Esophagus (tissue), 2 donors: Measurements from ENCODE around the gene RAB22A. TPM values are rescaled to one million over a fixed set of nuclear protein-coding genes. Genes with fewer than 3 reads are reported as not detected.
"Not testable (repeated sequence)": the region's sequence is repeated elsewhere in the genome, so short reads cannot be mapped to it uniquely, and the experiment has no call there.

Experiments
- H3K27ac ChIP-seq, 2 donors: one replicate each; pipeline ENCODE4 v1.5.1; 2013; ENCODE audit warnings: low read depth in 2 of 2, mild to moderate bottlenecking in 2 of 2, inconsistent platforms in 1 of 2, low read length in 1 of 2, moderate library complexity in 1 of 2
- H3K27me3 ChIP-seq, 2 donors: one replicate each; pipeline ENCODE4 v1.6.1; 2013; ENCODE audit warnings: low read length in 2 of 2, control low read depth in 1 of 2, mild to moderate bottlenecking in 1 of 2; ENCODE audit not compliant: insufficient read depth in 2 of 2, control insufficient read depth in 1 of 2
- H3K36me3 ChIP-seq, 2 donors: one replicate each; pipeline ENCODE4 v1.6.1; 2013; ENCODE audit warnings: low read length in 1 of 2; ENCODE audit not compliant: control insufficient read depth in 2 of 2, insufficient read depth in 2 of 2
- H3K4me1 ChIP-seq, 2 donors: one replicate each; pipeline ENCODE4 v1.6.1; 2013; ENCODE audit warnings: low read length in 1 of 2; ENCODE audit not compliant: control insufficient read depth in 2 of 2, insufficient read depth in 2 of 2
- H3K4me3 ChIP-seq, 2 donors: one replicate each; pipeline ENCODE4 v1.5.1; 2013; ENCODE audit warnings: low read length in 2 of 2, mild to moderate bottlenecking in 2 of 2, low read depth in 1 of 2, moderate library complexity in 1 of 2
- H3K9me3 ChIP-seq, 2 donors: one replicate each; pipeline ENCODE4 v1.6.1; 2013; ENCODE audit warnings: mild to moderate bottlenecking in 2 of 2, low read depth in 1 of 2, low read length in 1 of 2, moderate library complexity in 1 of 2; ENCODE audit not compliant: control insufficient read depth in 2 of 2, insufficient read depth in 1 of 2
- WGBS, 2 donors: extraction: QIAGEN DNeasy Blood & Tissue Kit; methylation state at CpG; one replicate each; pipeline ENCODE4 v1.1.7; 2013; 5-methylcytosine and 5-hydroxymethylcytosine counted together
- polyA plus RNA-seq, 2 donors: library from polyadenylated mRNA; stranded (reverse); fragments of 200-250 nt; gene quantifications; one replicate each; pipeline ENCODE4 v1.2.3, GENCODE V29; 2013
- donor health status: healthy with polysubstance abuse.
- donor health status: Bipolar disorder and iron deficiency.

The RAB22A gene
- polyA plus RNA-seq, 2 donors, result 9.4 to 9.7 TPM

DNA sequence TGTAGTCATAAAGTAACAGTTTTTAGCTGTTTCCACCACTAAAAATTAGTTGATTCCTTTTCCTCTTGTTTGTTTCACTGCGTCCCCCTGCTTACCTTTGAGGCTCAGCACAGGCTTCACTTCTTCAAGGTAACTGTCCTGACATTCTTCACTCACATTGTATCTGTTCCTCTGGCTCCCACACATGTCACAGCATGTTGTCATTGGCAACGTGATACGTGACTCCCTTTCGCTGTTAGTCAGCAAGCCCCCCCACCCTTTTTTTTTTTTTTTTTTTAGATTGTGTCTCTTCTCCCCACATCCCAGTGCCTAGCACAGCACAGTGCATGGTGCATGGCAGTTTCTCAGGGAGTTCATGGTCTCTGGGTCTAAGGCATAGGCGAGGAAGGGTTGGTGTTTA, 92.8 kb downstream of the RAB22A start:
- Histone ChIP-seq H3K9me3 (no peaks in the 10 kb centered on the region), H3K36me3 (no peaks in the 10 kb centered on the region), H3K27ac (peak overlapping the region in 1 of 2 donors; percentile 2), H3K4me1 (peaks cover 0 to 6% of the 10 kb centered on the region in 2 donors), H3K27me3 (no peaks in the 10 kb centered on the region), H3K4me3 (no peak overlapping the region)
- WGBS, 2 donors, result 63 to 72% methylated on average over 5 of the region's 5 CpGs

DNA sequence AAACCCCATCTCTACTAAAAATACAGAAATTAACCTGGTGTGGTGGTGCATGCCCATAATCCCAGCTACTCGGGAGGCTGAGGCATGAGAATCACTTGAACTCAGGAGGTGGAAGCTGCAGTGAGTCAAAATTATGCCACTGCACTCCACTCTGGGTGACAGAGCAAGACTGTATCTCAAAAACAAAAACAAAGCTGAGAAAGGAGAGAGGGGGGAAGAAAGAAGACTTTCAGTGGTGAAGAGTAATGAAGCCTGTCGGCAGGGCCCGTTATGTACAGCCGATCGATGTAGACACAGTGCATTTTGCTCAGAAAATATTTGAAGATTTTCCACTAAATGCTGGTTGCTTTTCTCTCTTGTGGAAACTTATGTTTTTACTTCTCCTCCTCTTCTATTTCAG, 93.3 kb downstream of the RAB22A start:
- H3K4me3 ChIP-seq, result no peak overlapping the region
- H3K9me3 ChIP-seq, result no peaks in the 10 kb centered on the region
- no peaks in the 10 kb centered on the region for H3K27me3 ChIP-seq
- H3K27ac ChIP-seq, result peak overlapping the region in 1 of 2 donors; percentile 2
- peaks cover 0 to 6% of the 10 kb centered on the region in 2 donors for H3K4me1 ChIP-seq
- WGBS, 2 donors, result 91 to 94% methylated on average over 5 of the region's 5 CpGs
- H3K36me3 ChIP-seq, result no peaks in the 10 kb centered on the region

DNA sequence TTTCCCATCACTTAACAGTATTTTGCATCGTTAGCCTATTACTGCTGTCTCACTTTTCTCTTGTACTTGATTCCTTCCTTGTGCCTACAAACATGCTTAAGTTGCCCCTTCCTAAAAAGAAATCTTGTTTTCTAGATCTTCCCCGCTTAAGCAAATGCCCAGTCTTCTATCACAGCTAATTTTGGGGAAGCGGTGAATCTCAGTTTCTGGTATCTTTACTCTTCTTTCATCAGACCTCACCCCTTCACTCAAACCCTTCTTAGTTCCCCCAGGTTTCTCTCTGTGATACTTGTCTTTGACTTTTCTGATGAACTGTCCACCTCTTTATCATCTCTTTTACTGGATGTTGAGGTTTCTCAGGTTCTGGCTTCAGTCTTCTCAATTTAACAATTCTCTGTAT, 93.8 kb downstream of the RAB22A start:
- Histone ChIP-seq H3K36me3 (no peaks in the 10 kb centered on the region), H3K4me1 (peaks cover 0 to 6% of the 10 kb centered on the region in 2 donors), H3K27me3 (no peaks in the 10 kb centered on the region), H3K9me3 (no peaks in the 10 kb centered on the region), H3K27ac (no peak overlapping the region), H3K4me3 (no peak overlapping the region)
- WGBS, 2 donors, result 94 to 97% methylated on average over 3 of the region's 3 CpGs

DNA sequence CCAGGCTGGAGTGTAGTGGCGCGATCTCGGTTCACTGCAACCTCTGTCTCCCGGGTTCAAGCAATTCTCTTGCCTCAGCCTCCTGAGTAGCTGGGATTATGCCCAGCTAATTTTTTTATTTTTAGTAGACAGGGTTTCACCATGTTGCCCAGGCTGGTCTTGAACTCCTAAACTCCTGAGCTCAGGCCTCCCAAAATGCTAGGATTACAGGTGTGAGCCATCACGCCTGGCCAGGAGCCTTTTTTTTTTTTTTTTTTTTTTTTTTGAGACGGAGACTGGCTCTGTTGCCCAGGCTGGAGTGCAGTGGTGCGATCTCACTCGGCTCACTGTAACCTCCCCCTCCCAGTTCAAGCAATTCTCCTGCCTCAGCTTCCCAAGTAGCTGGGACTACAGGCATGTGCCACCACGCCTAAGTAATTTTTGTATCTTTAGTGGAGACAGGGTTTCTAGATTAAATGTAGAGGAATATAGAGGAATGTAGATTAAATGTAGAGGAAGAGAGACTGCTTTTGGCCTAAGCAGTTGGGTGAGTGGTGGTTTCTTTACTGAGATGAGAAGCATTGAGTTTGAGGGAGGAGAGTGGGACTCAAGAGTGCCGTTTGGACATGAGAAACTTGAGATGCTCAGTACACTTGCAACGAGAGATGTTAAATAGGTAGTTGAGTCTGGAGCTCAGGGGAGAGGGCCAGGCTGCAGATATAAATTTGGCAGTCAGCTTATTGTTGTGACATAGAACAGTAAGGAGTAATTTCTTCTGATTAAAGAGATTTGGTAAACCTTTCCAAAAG, 96.2 kb downstream of the RAB22A start:
- 80 to 87% methylated on average over 11 of the region's 11 CpGs for WGBS, 2 donors
- no peak overlapping the region for H3K4me3 ChIP-seq
- peaks cover 0 to 6% of the 10 kb centered on the region in 2 donors for H3K4me1 ChIP-seq
- no peaks in the 10 kb centered on the region for H3K27me3 ChIP-seq
- no peaks in the 10 kb centered on the region for H3K36me3 ChIP-seq
- no peaks in the 10 kb centered on the region for H3K9me3 ChIP-seq
- peak overlapping the region in 1 of 2 donors; percentile 22 for H3K27ac ChIP-seq

DNA sequence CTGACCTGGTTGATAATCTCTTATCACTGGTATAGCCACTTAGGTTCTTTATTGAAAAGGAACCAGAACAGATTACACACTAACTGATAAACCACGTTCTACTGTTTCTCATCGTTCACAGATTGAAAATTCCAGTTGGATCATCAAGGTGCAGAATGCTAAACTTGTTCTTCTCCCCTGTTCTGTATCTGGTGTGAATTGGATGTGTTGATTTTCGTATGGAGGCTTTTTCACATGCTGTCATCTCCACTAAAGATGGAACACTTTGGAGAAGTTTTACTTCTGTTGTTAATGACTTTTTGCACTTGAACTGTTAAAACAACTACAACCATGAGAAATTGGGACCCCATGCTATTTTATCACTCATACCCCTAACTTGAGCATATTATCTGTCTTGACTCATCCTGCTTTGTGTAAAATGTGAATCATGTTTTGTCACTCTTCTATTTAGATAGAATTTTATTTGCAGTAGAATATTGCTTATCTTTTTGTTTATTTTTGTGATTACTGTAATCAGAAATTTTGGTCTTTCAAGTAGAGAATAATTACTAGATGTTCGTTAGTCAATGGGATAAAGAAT, 97.0 kb downstream of the RAB22A start:
- Histone ChIP-seq H3K9me3 (no peaks in the 10 kb centered on the region), H3K4me1 (peaks cover 0 to 3% of the 10 kb centered on the region in 2 donors), H3K27ac (no peak overlapping the region), H3K27me3 (no peaks in the 10 kb centered on the region), H3K36me3 (no peaks in the 10 kb centered on the region), H3K4me3 (no peak overlapping the region)
- WGBS, 2 donors, result 56 to 58% methylated on average over 4 of the region's 4 CpGs

DNA sequence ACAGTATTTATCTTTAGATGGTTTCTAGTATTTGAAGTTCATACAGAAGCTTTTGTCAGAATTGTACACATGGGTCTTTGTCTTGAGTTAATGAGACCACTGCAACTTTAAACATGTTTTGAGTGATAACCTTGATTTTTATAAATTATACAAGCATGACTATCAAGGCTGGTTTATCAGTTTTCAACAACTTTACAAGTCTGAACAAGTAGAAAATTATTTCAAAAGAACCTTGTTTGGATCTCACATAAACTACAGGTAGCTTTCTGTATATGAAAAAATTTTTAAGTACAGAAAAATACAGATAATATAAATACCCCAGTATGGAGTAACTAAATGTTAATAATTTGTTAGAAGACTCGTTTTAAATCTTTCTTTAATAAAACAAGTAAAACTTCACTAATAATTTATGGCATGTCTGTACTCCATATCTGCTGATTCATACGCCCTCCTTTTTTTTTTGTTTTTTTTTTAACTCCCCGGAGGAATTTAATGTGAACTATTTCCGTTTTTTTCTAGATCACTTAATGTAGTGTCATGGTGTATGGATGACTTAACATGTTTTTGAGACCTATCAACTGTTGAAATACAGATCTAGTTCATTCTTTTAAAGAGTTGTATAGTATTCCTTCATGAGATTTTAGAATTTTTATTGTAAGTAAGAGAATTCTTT, 97.8 kb downstream of the RAB22A start:
- WGBS, 2 donors, result 27 to 37% methylated on average over 4 of the region's 4 CpGs
- H3K27me3 ChIP-seq, result no peaks in the 10 kb centered on the region
- H3K9me3 ChIP-seq, result no peaks in the 10 kb centered on the region
- no peaks in the 10 kb centered on the region for H3K36me3 ChIP-seq
- no peaks in the 10 kb centered on the region for H3K4me1 ChIP-seq
- no peak overlapping the region for H3K27ac ChIP-seq
- H3K4me3 ChIP-seq, result no peak overlapping the region

DNA sequence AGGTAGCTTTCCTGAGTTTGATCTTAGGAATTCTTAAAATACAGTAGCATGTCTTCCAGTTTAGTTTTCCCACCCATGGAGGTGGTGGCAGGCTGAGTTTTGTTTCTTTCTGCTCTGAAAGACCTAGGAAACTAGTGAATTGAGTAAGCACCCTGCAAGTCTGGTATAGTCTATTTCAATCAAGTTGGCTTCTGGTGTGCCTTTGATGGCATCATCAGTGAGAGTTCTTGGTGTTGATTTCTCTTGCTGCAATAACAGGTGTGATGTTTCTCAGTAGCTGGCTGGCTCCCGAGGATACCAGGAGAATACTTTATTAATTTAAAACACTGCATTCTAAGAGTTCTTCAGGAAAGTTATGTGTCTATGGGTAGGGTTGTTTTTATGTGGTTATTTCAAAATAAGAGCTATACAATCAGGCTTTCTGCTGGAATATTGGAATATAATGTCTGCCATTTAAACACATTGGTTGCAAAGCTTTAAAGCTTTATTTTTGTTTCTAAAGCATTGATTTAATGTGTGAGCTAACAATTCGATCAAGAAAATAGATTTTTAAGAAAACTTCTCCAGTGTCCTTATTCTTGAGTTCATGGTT, 98.5 kb downstream of the RAB22A start:
- WGBS, 2 donors, result 60 to 64% methylated on average over 2 of the region's 2 CpGs
- Histone ChIP-seq H3K4me3 (no peak overlapping the region), H3K9me3 (no peaks in the 10 kb centered on the region), H3K27me3 (no peaks in the 10 kb centered on the region), H3K27ac (no peak overlapping the region), H3K36me3 (no peaks in the 10 kb centered on the region), H3K4me1 (no peaks in the 10 kb centered on the region)

DNA sequence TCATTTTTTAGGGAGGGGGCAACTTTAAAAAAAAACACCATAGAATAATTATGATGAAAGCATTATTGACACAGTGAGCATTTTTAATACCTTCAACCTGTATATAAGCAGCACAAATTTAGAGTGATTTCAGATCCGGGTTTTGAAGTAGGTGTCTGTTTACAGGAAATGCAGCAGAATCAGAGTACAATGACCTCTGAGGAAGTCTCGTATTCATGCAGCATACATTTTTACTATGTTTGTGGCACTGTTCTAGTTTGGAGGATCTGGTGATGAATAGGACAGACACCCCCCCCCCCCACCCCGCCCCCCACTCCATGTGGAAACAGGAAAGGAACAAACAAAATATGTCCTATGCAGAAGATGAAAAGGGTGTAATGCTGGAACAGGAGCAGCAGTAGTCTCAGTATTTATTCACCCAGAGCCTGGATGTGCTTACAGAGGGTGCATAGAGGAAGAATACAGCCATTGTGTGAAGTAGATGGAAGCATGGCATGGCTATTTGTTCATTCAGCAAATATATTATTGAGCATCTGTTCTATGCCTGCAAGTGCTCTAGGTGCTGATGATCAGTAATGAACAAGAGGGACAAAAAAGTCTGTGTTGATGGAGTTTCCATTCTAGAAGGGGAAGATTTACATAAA, 99.2 kb downstream of the RAB22A start:
- WGBS, 2 donors, result 49 to 56% methylated on average over 3 of the region's 3 CpGs
- H3K4me1 ChIP-seq, result no peaks in the 10 kb centered on the region
- no peaks in the 10 kb centered on the region for H3K27me3 ChIP-seq
- H3K27ac ChIP-seq, result no peak overlapping the region
- H3K36me3 ChIP-seq, result no peaks in the 10 kb centered on the region
- H3K9me3 ChIP-seq, result no peaks in the 10 kb centered on the region
- H3K4me3 ChIP-seq, result no peak overlapping the region

DNA sequence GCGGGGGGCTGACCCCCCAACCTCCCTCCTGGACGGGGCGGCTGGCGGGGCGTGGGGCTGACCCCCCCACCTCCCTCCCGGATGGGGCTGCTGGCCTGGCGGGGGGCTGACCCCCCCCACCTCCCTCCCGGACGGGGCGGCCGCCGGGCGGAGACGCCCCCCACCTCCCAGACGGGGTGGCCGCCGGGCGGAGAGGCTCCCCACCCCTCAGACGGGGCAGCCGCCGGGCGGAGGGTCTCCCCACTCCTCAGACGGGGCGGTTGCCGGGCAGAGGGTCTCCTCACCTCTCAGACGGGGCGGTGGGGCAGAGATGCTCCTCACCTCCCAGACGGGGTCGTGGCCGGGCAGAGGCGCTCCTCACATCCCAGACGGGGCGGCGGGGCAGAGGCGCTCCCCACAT, 104.7 kb downstream of the RAB22A start:
- H3K9me3 ChIP-seq, H3K27me3 ChIP-seq, H3K4me1 ChIP-seq, H3K36me3 ChIP-seq, H3K27ac ChIP-seq, H3K4me3 ChIP-seq: not testable (repeated sequence)
- 96 to 98% methylated on average over 13 to 32 of the region's 35 CpGs for WGBS, 2 donors
